Activated CD4-positive, alpha-beta memory T cell treated with anti-CD3 and anti-CD28 coated beads, Interleukin-2, amount 10 ng/mL, durations not matched to agents 7 days and 5 days (primary cell): Measurements from ENCODE around the gene FAM180A. TPM values are rescaled to one million over a fixed set of nuclear protein-coding genes. Genes with fewer than 3 reads are reported as not detected.
"Not testable (repeated sequence)": the region's sequence is repeated elsewhere in the genome, so short reads cannot be mapped to it uniquely, and the experiment has no call there.

Experiments
- CTCF ChIA-PET: fragments of 350-600 bp; sonication (Branson Sonifier 250); formaldehyde crosslinking; loops from one replicate; lab custom pipeline; 2021; ENCODE audit warnings: antibody characterized with exemption, inconsistent platforms; lab: Charles Lee
- POLR2A ChIA-PET: fragments of 350-600 bp; sonication (Branson Sonifier 250); formaldehyde crosslinking; loops from one replicate; lab custom pipeline; 2021; ENCODE audit warnings: antibody characterized with exemption; lab: Charles Lee
- DNase-seq: peaks from one replicate; pipeline ENCODE4 v3.0.0-alpha.2; 2020
- H3K27ac Mint-ChIP-seq: one replicate; pipeline ENCODE4 v1.8.0; 2021; ENCODE audit warnings: mild to moderate bottlenecking, mixed read lengths
- H3K27me3 Mint-ChIP-seq: one replicate; pipeline ENCODE4 v1.8.0; 2021; ENCODE audit warnings: mixed read lengths
- H3K36me3 Mint-ChIP-seq: one replicate; pipeline ENCODE4 v1.8.0; 2021; ENCODE audit warnings: low read depth, mixed read lengths
- H3K4me1 Mint-ChIP-seq: one replicate; pipeline ENCODE4 v1.8.0; 2021; ENCODE audit warnings: mixed read lengths
- H3K4me3 Mint-ChIP-seq: one replicate; pipeline ENCODE4 v1.8.0; 2021; ENCODE audit warnings: mild to moderate bottlenecking, mixed read lengths
- H3K9me3 Mint-ChIP-seq: one replicate; pipeline ENCODE4 v1.8.0; 2021; ENCODE audit warnings: mixed read lengths
- total RNA-seq, 2 experiments: library from RNA; stranded (reverse); gene quantifications; one replicate each; pipeline ENCODE4 v1.2.3, GENCODE V29; 2021

The FAM180A gene
- total RNA-seq, 2 experiments from 2014 or later: not detected

DNA sequence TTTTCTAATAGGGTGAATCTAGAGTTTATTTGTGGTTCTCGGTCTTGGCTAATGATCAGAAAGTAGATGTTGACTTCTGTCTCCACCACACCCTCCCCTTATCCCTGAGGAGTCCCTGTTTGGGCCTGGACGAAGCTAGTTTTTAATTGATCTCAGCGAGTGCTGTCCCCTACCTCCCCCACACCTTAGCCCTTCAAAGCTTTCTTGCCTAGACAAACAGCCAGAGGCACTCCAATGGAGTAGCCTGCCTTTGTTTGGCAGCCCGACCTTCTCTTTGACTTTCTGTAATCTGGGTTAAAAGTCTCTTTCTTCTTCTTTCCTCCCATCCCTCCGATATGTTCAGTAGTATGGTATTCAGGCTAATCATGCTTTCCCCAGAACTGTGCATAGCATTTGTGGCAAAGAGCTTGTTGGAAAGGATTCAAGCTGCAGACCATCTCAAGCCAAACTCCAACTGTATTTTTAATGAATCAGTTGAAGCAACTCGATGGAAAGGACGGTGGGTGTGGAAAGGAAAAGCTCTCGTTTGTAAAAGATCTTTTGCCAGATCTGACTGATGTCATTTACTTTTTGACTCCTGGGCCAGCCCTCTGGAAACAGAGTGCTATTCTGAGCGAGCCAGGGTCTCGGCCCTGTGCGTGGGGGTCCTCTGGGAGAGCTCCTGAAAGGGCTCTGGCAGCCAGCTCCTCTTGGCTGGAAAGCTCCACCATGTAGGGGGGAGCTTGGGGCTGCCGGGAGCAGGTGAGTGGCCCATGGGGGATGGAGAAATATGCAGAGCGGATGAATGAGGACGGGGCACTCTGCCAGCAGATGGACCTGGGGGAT is 4.5 kb downstream of the FAM180A start:
- ChIA-PET POLR2A (no interaction called here), CTCF (no interaction called here)
- H3K27me3 Mint-ChIP-seq: peaks cover 1% of the 10 kb centered on the region

GRCh38 chr7:135742371-135742770 is 6.2 kb downstream of the FAM180A start:
- no peaks in the 10 kb centered on the region for H3K4me1 Mint-ChIP-seq
- no peaks in the 10 kb centered on the region for H3K9me3 Mint-ChIP-seq
- no peak overlapping the region for H3K4me3 Mint-ChIP-seq
- peaks cover 3% of the 10 kb centered on the region for H3K27me3 Mint-ChIP-seq
- no peaks in the 10 kb centered on the region for H3K36me3 Mint-ChIP-seq
- H3K27ac Mint-ChIP-seq: no peak overlapping the region
- DNase-seq: no peak
- ChIA-PET CTCF (interaction anchor here (1.2 kb wide), 1 partner anchor 31 kb away, joined by 3 read pairs; no protein-coding TSS in a partner anchor), POLR2A (no interaction called here)

More for the DNA sequence above, 4.5 kb downstream of the FAM180A start:
- no peak for DNase-seq
- Mint-ChIP-seq H3K27ac (no peak overlapping the region), H3K36me3 (no peaks in the 10 kb centered on the region), H3K9me3 (no peaks in the 10 kb centered on the region), H3K4me1 (no peaks in the 10 kb centered on the region), H3K4me3 (no peak overlapping the region)

DNA sequence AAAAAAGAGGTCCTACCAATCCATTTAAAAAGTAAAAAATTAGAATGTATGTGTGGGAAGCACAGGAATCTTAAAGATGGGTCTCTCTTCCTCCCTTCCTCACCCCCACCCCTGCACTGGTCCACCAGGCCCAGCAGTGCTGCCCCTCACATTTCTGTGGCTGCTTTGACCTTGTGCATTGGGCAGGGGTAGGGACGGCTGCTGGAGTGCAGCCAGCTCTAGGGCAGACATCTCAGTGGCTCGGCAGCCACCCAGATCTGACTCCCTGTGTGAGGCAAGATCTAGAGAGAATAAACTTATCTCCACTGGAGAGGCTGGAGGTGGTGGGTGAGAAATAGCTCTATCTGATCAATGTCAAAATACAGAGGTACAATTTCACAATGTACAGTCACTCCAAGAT is 6.7 kb downstream of the FAM180A start:
- Mint-ChIP-seq H3K36me3 (no peaks in the 10 kb centered on the region), H3K27ac (no peak overlapping the region), H3K4me1 (no peaks in the 10 kb centered on the region), H3K9me3 (no peaks in the 10 kb centered on the region), H3K27me3 (peaks cover 2% of the 10 kb centered on the region), H3K4me3 (no peak overlapping the region)
- CTCF ChIA-PET: interaction anchor here (1.2 kb wide), 1 partner anchor 31 kb away, joined by 3 read pairs; no protein-coding TSS in a partner anchor
- POLR2A ChIA-PET: no interaction called here
- DNase-seq: no peak

- Mint-ChIP-seq H3K4me3 (no peak overlapping the region), H3K27me3 (peaks cover 2% of the 10 kb centered on the region), H3K4me1 (no peaks in the 10 kb centered on the region), H3K9me3 (no peaks in the 10 kb centered on the region), H3K27ac (no peak overlapping the region), H3K36me3 (no peaks in the 10 kb centered on the region)
- no peak for DNase-seq
- POLR2A ChIA-PET: no interaction called here
- CTCF ChIA-PET: no interaction called here
These were observed 7.7 kb downstream of the FAM180A start for GRCh38 chr7:135740889-135741288.

- H3K27me3 Mint-ChIP-seq, H3K4me3 Mint-ChIP-seq, DNase-seq, H3K9me3 Mint-ChIP-seq, CTCF ChIA-PET, H3K36me3 Mint-ChIP-seq, H3K27ac Mint-ChIP-seq, H3K4me1 Mint-ChIP-seq, POLR2A ChIA-PET: not testable (repeated sequence)
These were observed 11.3 kb downstream of the FAM180A start for GRCh38 chr7:135737306-135737647.

DNA sequence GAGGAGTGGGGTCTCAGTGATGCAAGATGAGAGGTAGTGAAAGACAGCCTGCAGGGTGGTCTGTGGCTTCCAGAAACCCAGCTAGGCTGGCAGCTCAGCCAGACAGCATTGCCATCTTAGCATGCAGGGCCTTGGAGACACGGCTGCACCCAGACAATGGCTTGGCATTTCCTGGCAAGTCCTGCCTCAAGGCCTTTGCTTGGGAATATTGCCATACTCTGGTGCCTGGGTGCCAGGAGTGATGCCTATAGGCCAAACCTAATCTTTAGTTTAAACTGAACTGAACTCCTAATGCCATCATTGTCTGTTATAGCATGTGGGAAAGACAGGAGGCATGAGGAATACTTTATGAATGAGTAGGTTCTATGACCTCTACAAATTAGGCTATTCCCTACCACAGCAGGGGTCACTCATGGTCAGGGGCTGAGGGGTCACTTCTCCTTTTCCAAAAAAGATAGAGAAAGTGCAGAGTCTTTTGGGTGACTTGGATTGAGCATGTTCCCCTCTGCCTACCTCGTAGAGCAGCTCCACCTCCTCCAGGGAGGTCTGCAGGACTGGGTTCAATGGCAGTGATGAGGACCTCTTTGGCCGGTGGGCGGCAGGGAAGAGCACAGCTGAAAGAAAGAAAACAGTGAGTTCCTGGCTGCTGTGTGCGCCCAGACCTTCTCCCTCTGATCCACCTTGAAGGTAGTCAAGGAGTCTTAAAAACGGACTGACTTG is 11.9 kb downstream of the FAM180A start:
- no peaks in the 10 kb centered on the region for H3K9me3 Mint-ChIP-seq
- ChIA-PET CTCF (no interaction called here), POLR2A (no interaction called here)
- H3K27ac Mint-ChIP-seq: no peak overlapping the region
- H3K4me1 Mint-ChIP-seq: no peaks in the 10 kb centered on the region
- no peak for DNase-seq
- no peaks in the 10 kb centered on the region for H3K36me3 Mint-ChIP-seq
- peaks cover 8% of the 10 kb centered on the region for H3K27me3 Mint-ChIP-seq
- H3K4me3 Mint-ChIP-seq: no peak overlapping the region

DNA sequence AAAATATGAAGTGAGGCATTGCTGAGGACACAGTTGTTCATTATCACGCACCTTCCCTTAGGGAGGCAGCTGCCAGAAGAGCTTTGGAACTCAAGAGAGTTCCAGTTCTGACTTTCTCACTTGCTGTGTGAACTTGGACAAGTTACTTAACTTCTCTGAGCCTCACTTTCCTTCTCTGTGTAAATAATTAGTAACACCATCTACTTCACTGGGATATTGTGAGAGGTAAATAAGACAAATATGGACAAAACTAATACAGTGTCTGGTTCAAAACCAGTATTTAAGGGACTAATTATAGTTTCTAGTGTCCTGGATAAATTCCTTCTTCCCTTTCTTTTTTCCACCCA is 14.3 kb downstream of the FAM180A start:
- H3K36me3 Mint-ChIP-seq: no peaks in the 10 kb centered on the region
- H3K4me1 Mint-ChIP-seq: no peaks in the 10 kb centered on the region
- no peak overlapping the region for H3K4me3 Mint-ChIP-seq
- DNase-seq: no peak
- CTCF ChIA-PET: interaction anchor here (1.5 kb wide), 1 partner anchor 16 kb away, joined by 4 read pairs; no protein-coding TSS in a partner anchor
- POLR2A ChIA-PET: no interaction called here
- H3K27me3 Mint-ChIP-seq: peaks cover 13% of the 10 kb centered on the region
- no peak overlapping the region for H3K27ac Mint-ChIP-seq
- H3K9me3 Mint-ChIP-seq: no peaks in the 10 kb centered on the region

GRCh38 chr7:135733603-135734342 is 14.8 kb downstream of the FAM180A start:
- H3K9me3 Mint-ChIP-seq: no peaks in the 10 kb centered on the region

DNA sequence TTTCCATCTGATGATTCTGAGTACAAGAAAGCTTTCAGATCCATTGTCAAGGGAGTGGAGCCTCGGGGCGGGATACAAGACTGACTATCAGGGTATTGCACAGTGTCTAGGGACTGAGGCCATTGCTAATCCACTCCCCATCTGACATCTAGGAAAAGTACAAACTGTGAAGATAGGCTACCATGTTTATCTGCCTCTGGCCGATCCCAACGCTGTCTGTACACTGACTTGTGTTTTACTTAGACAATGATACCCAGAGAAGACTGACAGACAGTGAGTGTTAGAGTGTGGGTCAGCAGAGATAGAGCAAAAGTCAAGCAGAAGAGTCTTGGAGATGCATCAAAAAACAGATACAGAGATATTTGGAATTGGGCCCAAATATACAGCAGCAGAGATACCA is 17.5 kb downstream of the FAM180A start:
- Mint-ChIP-seq H3K27ac (no peak overlapping the region), H3K9me3 (no peaks in the 10 kb centered on the region), H3K36me3 (no peaks in the 10 kb centered on the region), H3K27me3 (peaks cover 11% of the 10 kb centered on the region), H3K4me1 (no peaks in the 10 kb centered on the region), H3K4me3 (no peak overlapping the region)
- no peak for DNase-seq
- CTCF ChIA-PET: no interaction called here
- POLR2A ChIA-PET: no interaction called here

More at GRCh38 chr7:135733603-135734342, 14.8 kb downstream of the FAM180A start:
- CTCF ChIA-PET: interaction anchor here (1.5 kb wide), 1 partner anchor 15 kb away, joined by 4 read pairs; no protein-coding TSS in a partner anchor
- peaks cover 13% of the 10 kb centered on the region for H3K27me3 Mint-ChIP-seq
- no peaks in the 10 kb centered on the region for H3K4me1 Mint-ChIP-seq
- no peak overlapping the region for H3K27ac Mint-ChIP-seq
- no peak overlapping the region for H3K4me3 Mint-ChIP-seq
- H3K36me3 Mint-ChIP-seq: no peaks in the 10 kb centered on the region
- POLR2A ChIA-PET: no interaction called here
- no peak for DNase-seq

- Mint-ChIP-seq H3K4me3 (no peak overlapping the region), H3K27ac (no peak overlapping the region), H3K9me3 (no peaks in the 10 kb centered on the region), H3K27me3 (peaks cover 13% of the 10 kb centered on the region), H3K4me1 (no peaks in the 10 kb centered on the region), H3K36me3 (no peaks in the 10 kb centered on the region)
- DNase-seq: no peak
- ChIA-PET CTCF (interaction anchor here (1.9 kb wide), 1 partner anchor 17 kb away, joined by 6 read pairs; no protein-coding TSS in a partner anchor), POLR2A (no interaction called here)
These were observed 19.4 kb downstream of the FAM180A start for GRCh38 chr7:135729230-135729629.

GRCh38 chr7:135728136-135728669 is 20.4 kb downstream of the FAM180A start, which contains the start of gene SLC13A4:
SLC13A4 (minus strand) TSS chr7:135728186; CDS start chr7:135727496, 690 bp downstream.
- CTCF ChIA-PET: interaction anchor here (1.9 kb wide), 1 partner anchor 16 kb away, joined by 6 read pairs; no protein-coding TSS in a partner anchor
- H3K9me3 Mint-ChIP-seq: no peaks in the 10 kb centered on the region
- no peak within 1 kb of the TSS for H3K27ac Mint-ChIP-seq
- H3K4me3 Mint-ChIP-seq: no peak within 1 kb of the TSS
- POLR2A ChIA-PET: no interaction called here
- H3K4me1 Mint-ChIP-seq: no peaks in the 10 kb centered on the region
- H3K27me3 Mint-ChIP-seq: peaks cover 11% of the 10 kb centered on the region
- DNase-seq: no peak
- no peaks in the 10 kb centered on the region for H3K36me3 Mint-ChIP-seq

GRCh38 chr7:135726911-135727673 is 21.5 kb downstream of the FAM180A start:
- CTCF ChIA-PET: no interaction called here

More at GRCh38 chr7:135726911-135727673, 21.5 kb downstream of the FAM180A start:
- no peaks in the 10 kb centered on the region for H3K4me1 Mint-ChIP-seq
- no peak overlapping the region for H3K27ac Mint-ChIP-seq
- POLR2A ChIA-PET: no interaction called here
- no peaks in the 10 kb centered on the region for H3K9me3 Mint-ChIP-seq
- H3K27me3 Mint-ChIP-seq: peaks cover 11% of the 10 kb centered on the region
- DNase-seq: no peak
- H3K4me3 Mint-ChIP-seq: no peak overlapping the region
- no peaks in the 10 kb centered on the region for H3K36me3 Mint-ChIP-seq
